Testis (tissue), 3 donors: ENCODE data around the gene FOXN3. TPM values are rescaled to one million over a fixed set of nuclear protein-coding genes. Genes with fewer than 3 reads are reported as not detected.

Source experiments
- DNase-seq: peaks from one replicate; pipeline ENCODE4 v3.0.0-alpha.2; 2019
- H3K27ac ChIP-seq, 2 donors: fragments of 200-600 bp; sonication (generic); one replicate each; pipeline ENCODE4 v1.5.1; 2019
- H3K27me3 ChIP-seq: fragments of 200-600 bp; sonication (generic); one replicate; pipeline ENCODE4 v1.5.1; 2019
- H3K36me3 ChIP-seq: fragments of 200-600 bp; sonication (generic); one replicate; pipeline ENCODE4 v1.5.1; 2017; ENCODE audit warnings: low read depth; ENCODE audit errors: missing control alignments
- H3K4me1 ChIP-seq: fragments of 200-600 bp; sonication (generic); one replicate; pipeline ENCODE4 v1.5.1; 2019
- H3K4me3 ChIP-seq, 2 donors: fragments of 200-600 bp; sonication (generic); one replicate each; pipeline ENCODE4 v1.5.1; 2017 to 2019
- H3K9me3 ChIP-seq: fragments of 200-600 bp; sonication (generic); one replicate; pipeline ENCODE4 v1.5.1; 2017
- CTCF ChIP-seq, 3 experiments: fragments of 450-650 bp in 2 of 3; fragments of 200-600 bp in 1 of 3; sonication (generic) in 1 of 3; IDR thresholded peaks; one replicate each; pipeline ENCODE4 v1.5.1; 2016 to 2019; ENCODE audit warnings: antibody characterized with exemption in 3 of 3, mild to moderate bottlenecking in 2 of 3, moderate library complexity in 1 of 3
- POLR2A ChIP-seq: fragments of 450-650 bp; IDR thresholded peaks from one replicate; pipeline ENCODE4 v1.6.1; 2017; ENCODE audit warnings: antibody characterized with exemption, mild to moderate bottlenecking, moderate library complexity
- WGBS, 2 donors: methylation state at CpG; one replicate each; pipeline ENCODE4 v1.1.5; 2018; 5-methylcytosine and 5-hydroxymethylcytosine counted together
- intact Hi-C: fragments of 100-400 bp; cut with DNase I; formaldehyde crosslinking; loops from one replicate; pipeline ENCODE4 v1.15.1; 2023; ENCODE audit warnings: low total_unique reads
- polyA plus RNA-seq: library from polyadenylated mRNA; stranded (reverse); fragments of 350-450 nt; fragmentation: Illumina TruSeq; extraction: RNeasy Lipid Tissue Mini Kit (QIAGEN cat#74804); gene quantifications from one replicate; pipeline ENCODE4 v1.2.3, GENCODE V29; 2014; ENCODE audit warnings: low read depth, low replicate concordance; ENCODE audit not compliant: insufficient read depth
- total RNA-seq, 2 donors: library from RNA; depleted of rRNA; stranded (reverse); fragments of >200 nt; gene quantifications; one replicate each; pipeline ENCODE4 v1.2.3, GENCODE V29; 2016

Gene FOXN3
- total and polyA plus RNA-seq, 3 donors from 2014 or later: 40.7 to 103 (median 100) TPM

GRCh38 chr14:89409961-89410360 lies 7.1 kb downstream of the FOXN3 start:
- Histone ChIP-seq H3K4me3 (no peak overlapping the region), H3K27ac (no peak overlapping the region)

GRCh38 chr14:89408907-89409700 lies 7.9 kb downstream of the FOXN3 start:
- no peak for DNase-seq
- H3K4me1 ChIP-seq: peaks cover 24% of the 10 kb centered on the region
- no peaks in the 10 kb centered on the region for H3K27me3 ChIP-seq
- intact Hi-C loops: no loop called here
- H3K4me3 ChIP-seq: no peak overlapping the region
- no peaks in the 10 kb centered on the region for H3K9me3 ChIP-seq
- no peak for TF ChIP-seq CTCF (IDR thresholded peaks at IDR 0.05)
- TF ChIP-seq POLR2A: no peak
- WGBS, 2 donors: 68 to 78% methylated on average over 13 to 14 of the region's 14 CpGs
- no peak overlapping the region for H3K27ac ChIP-seq
- no peaks in the 10 kb centered on the region for H3K36me3 ChIP-seq

More at GRCh38 chr14:89409961-89410360, 7.1 kb downstream of the FOXN3 start:
- H3K27me3 ChIP-seq: no peaks in the 10 kb centered on the region
- H3K9me3 ChIP-seq: no peaks in the 10 kb centered on the region
- intact Hi-C loops: no loop called here
- WGBS, 2 donors: 74 to 78% methylated on average over 10 of the region's 10 CpGs
- no peaks in the 10 kb centered on the region for H3K36me3 ChIP-seq
- DNase-seq: no peak
- H3K4me1 ChIP-seq: peaks cover 30% of the 10 kb centered on the region
- TF ChIP-seq CTCF (IDR thresholded peaks at IDR 0.05) (no peak), POLR2A (no peak)

- TF ChIP-seq POLR2A (no peak), CTCF (IDR thresholded peaks at IDR 0.05) (no peak)
- no peak for DNase-seq
- Histone ChIP-seq H3K27ac (no peak overlapping the region), H3K4me3 (no peak overlapping the region), H3K9me3 (no peaks in the 10 kb centered on the region), H3K27me3 (no peaks in the 10 kb centered on the region), H3K36me3 (no peaks in the 10 kb centered on the region), H3K4me1 (peaks cover 21% of the 10 kb centered on the region)
- 45 to 65% methylated on average over 4 of the region's 4 CpGs for WGBS, 2 donors
- intact Hi-C loops: no loop called here
These were observed 9.2 kb downstream of the FOXN3 start for GRCh38 chr14:89407856-89408255.

GRCh38 chr14:89406941-89407340 lies 10.1 kb downstream of the FOXN3 start:
- intact Hi-C loops: no loop called here
- TF ChIP-seq POLR2A: no peak
- TF ChIP-seq CTCF (IDR thresholded peaks at IDR 0.05): no peak
- H3K9me3 ChIP-seq: no peaks in the 10 kb centered on the region
- no peak for DNase-seq
- no peaks in the 10 kb centered on the region for H3K27me3 ChIP-seq
- WGBS, 2 donors: 39% methylated on average over 4 of the region's 4 CpGs
- no peak overlapping the region for H3K27ac ChIP-seq
- peaks cover 21% of the 10 kb centered on the region for H3K4me1 ChIP-seq
- no peaks in the 10 kb centered on the region for H3K36me3 ChIP-seq
- no peak overlapping the region for H3K4me3 ChIP-seq

- Histone ChIP-seq H3K9me3 (no peaks in the 10 kb centered on the region), H3K27ac (no peak overlapping the region), H3K4me3 (no peak overlapping the region), H3K36me3 (no peaks in the 10 kb centered on the region), H3K4me1 (peaks cover 21% of the 10 kb centered on the region), H3K27me3 (no peaks in the 10 kb centered on the region)
- no peak for DNase-seq
- intact Hi-C loops: no loop called here
- no peak for TF ChIP-seq POLR2A
- TF ChIP-seq CTCF (IDR thresholded peaks at IDR 0.05): no peak
These were observed 10.7 kb downstream of the FOXN3 start for GRCh38 chr14:89406361-89406760.
